Measurements from ENCODE around the gene IL2RA.

The IL2RA gene

DNA sequence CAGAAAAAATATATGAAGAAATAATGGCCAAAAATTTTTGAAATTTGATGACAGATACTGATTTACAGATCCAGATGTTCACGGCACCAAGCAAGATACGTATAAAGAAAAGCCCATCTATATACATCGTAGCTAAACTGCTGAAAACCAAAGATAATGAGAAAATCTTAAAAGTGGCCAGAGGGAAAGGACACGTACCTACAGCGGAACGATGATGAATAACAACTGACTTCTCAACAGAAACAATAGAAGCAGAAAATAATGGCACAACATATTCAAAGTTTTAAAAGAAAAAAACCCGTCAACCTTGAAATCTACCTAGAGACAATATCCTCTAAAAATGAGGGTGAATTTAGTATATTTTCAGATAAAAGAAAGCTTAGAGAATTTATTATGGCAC, 31.9 kb downstream of the IL2RA start:
- DNase-seq (ENCODE audit: low read depth) = no peak

DNA sequence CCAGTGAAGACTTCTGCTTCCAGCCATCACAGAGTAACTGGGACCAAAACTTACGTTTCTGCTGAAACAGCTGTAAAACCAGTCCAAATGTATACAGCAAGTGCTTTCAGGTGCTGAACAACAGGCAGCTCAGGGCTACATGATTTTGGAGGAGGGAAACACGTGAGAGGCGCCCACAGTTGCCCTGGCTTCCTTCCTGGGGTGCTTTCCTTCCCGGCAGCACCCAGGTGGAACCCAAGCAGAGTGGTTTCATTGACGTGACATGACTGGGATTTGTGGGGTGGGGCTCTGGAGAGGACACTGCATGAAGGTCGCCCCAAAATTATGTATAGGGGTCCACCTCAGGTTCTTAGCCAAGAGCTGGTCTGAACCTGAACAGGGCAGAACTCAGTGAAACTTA, 34.2 kb downstream of the IL2RA start:
- DNase-seq (ENCODE audit: low read depth) = no peak
- no peak overlapping the region for H3K4me3 ChIP-seq (ENCODE audit: low read length)
- TF ChIP-seq, protein P1, sequence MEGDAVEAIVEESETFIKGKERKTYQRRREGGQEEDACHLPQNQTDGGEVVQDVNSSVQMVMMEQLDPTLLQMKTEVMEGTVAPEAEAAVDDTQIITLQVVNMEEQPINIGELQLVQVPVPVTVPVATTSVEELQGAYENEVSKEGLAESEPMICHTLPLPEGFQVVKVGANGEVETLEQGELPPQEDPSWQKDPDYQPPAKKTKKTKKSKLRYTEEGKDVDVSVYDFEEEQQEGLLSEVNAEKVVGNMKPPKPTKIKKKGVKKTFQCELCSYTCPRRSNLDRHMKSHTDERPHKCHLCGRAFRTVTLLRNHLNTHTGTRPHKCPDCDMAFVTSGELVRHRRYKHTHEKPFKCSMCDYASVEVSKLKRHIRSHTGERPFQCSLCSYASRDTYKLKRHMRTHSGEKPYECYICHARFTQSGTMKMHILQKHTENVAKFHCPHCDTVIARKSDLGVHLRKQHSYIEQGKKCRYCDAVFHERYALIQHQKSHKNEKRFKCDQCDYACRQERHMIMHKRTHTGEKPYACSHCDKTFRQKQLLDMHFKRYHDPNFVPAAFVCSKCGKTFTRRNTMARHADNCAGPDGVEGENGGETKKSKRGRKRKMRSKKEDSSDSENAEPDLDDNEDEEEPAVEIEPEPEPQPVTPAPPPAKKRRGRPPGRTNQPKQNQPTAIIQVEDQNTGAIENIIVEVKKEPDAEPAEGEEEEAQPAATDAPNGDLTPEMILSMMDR (conservative IDR thresholded peaks at IDR 0.05; ENCODE audit: low read depth, low read length) = no peak

More for the DNA sequence above, 31.9 kb downstream of the IL2RA start:
- TF ChIP-seq, protein P1 (conservative IDR thresholded peaks at IDR 0.05; ENCODE audit: low read depth, low read length) = no peak
- H3K4me3 ChIP-seq (ENCODE audit: low read length) = no peak overlapping the region

DNA sequence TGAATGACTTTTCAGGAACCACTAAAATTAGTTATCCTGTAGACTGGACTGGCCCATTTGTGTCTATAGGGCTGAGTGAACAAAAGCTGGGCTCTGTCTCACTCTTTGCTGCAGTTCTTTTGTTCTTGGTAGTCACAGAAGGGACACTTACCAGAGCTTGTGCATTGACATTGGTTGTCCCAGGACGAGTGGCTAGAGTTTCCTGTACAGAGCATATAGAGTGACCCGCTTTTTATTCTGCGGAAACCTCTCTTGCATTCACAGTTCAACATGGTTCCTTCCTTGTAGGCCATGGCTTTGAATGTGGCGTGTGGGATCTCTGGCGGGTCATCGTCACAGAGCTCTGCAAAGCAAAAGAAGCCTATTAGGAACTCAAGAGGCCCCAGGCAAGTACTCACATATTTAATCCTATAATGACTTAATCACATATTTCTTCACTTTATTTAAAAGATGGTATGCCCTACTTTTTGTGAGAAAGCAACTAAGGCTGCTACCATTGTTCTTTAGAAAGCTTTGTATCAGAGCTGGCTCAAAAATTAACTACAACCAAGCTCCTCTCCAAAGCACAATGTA, 36.4 kb downstream of the IL2RA start:
- DNase-seq (ENCODE audit: low read depth) = no peak
- TF ChIP-seq, protein P1 (conservative IDR thresholded peaks at IDR 0.05; ENCODE audit: low read depth, low read length) = no peak
- no peak overlapping the region for H3K4me3 ChIP-seq (ENCODE audit: low read length)

DNA sequence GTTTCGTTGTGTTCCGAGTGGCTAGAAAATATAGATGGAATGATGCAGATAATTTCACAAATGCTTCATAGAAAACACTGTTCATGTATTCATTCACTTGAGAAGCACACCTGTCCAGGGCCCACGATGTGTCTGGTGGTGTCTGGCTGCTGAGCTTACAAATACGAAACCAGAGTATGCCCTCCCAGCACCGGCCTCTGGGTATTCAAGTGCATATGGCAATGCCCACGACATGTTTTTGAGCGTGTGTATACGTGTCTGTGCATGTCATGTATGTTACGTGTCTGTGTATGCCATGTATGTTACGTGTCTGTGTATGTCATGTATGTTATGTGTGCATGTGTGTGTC, 37.9 kb downstream of the IL2RA start:
- no peak overlapping the region for H3K4me3 ChIP-seq (ENCODE audit: low read length)
- no peak for DNase-seq (ENCODE audit: low read depth)
- TF ChIP-seq, protein P1 (conservative IDR thresholded peaks at IDR 0.05; ENCODE audit: low read depth, low read length) = no peak

DNA sequence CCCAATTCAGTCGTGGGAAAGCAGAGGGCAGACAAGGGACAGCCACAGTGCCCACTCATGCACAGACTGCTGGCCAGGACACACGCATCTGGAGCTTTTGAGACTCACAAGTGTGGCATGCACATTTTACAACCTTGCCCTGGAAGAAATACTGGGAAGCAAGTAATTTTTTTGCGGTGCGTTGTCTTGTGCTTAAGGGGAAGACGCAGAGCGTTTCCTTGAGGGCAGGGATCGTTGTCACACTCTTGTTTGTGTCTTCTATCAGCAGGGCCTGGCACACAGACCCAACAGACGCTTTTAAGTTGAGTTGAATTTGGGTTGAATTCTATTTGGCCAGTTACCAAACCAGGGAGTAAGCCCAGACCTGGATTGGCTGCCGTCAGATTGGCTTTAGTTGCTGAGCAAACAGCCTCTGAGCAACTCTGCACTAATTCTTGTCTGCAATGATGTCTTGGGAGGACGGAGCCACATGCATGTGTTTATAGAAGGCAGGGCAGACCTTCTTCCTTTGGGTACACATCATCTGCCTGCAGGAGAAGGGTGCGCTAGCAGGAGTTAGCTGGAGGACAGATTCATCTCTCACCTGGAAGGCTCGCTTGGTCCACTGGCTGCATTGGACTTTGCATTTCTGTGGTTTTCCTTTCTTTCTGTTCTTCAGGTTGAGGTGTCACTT, 38.4 kb downstream of the IL2RA start:
- TF ChIP-seq, protein P1 (conservative IDR thresholded peaks at IDR 0.05; ENCODE audit: low read depth, low read length) = no peak
- DNase-seq (ENCODE audit: low read depth) = no peak
- H3K4me3 ChIP-seq (ENCODE audit: low read length) = no peak overlapping the region

DNA sequence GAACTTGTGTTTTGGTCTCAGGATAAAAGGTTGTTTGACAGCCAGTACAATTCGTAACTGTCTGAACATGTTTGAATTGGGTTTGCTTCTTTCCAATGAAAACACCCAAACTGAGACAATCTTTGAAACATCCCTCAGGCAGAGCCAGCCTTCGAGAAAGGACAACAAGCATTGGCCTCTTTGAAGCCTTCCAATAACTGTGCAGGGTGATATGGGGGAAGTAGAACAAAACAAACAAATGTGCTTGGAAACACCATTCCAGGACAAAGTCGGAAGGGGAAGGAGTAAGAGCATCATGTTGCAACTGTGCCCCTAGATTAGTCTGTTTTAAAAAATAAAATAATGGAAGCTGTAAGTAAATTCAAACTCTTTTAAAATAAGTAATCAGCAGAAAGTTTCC, 39.5 kb downstream of the IL2RA start:
- TF ChIP-seq, protein P1 (conservative IDR thresholded peaks at IDR 0.05; ENCODE audit: low read depth, low read length) = no peak
- DNase-seq (ENCODE audit: low read depth) = no peak
- H3K4me3 ChIP-seq (ENCODE audit: low read length) = no peak overlapping the region

DNA sequence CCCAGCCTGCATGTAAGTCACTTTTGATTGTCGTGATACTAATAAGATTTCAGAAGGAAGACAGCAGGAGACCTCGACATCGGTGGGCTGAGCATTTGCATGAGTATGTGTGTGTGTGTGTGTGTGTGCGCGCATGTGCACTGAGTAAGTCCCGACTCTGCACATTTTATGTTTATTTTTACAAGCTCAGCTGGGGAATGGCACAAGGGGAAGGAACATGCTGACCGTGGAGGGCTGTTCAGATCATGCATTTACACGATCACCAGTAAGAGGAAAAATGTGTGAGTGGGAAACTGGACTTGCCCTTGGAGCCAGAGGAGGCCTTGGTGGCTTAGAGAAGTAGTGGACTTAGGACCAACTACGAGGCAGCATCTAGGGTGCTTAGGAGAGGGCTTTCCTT, 41.3 kb downstream of the IL2RA start:
- TF ChIP-seq, protein P1 (conservative IDR thresholded peaks at IDR 0.05; ENCODE audit: low read depth, low read length) = no peak
- no peak for DNase-seq (ENCODE audit: low read depth)
- H3K4me3 ChIP-seq (ENCODE audit: low read length) = no peak overlapping the region
